GM19438 (cell line): ENCODE results near the gene CHRD.
A peak's percentile ranks its signal among the peaks of the same experiment; 100 is the strongest.
"Not testable (repeated sequence)": the region's sequence is repeated elsewhere in the genome, so short reads cannot be mapped to it uniquely, and the experiment has no call there.

ENCODE experiments used
- ATAC-seq: cut with Tn5 transposase; IDR thresholded peaks from one replicate; pipeline ENCODE4 v1.9.1; 2021; ENCODE audit warnings: low read depth; ENCODE audit not compliant: unreplicated experiment

Gene CHRD

GRCh38 chr3:184379358-184380184 lies at the start of gene CHRD:
Gene CHRD, plus strand, starts transcription at chr3:184380054. Its CDS starts 265 bp downstream, at chr3:184380319.
- ATAC-seq: no peak

GRCh38 chr3:184332370-184333090 lies 47.3 kb upstream of the CHRD start:
- ATAC-seq: no peak

- no peak for ATAC-seq
These were observed 46.7 kb upstream of the CHRD start for GRCh38 chr3:184333190-184333589.

GRCh38 chr3:184333700-184334099 lies 46.2 kb upstream of the CHRD start:
- no peak for ATAC-seq

- ATAC-seq: no peak
These were observed 45.2 kb upstream of the CHRD start for GRCh38 chr3:184334470-184335158.

GRCh38 chr3:184335291-184335660 lies 44.6 kb upstream of the CHRD start:
- no peak for ATAC-seq

GRCh38 chr3:184335661-184336546 lies 44.0 kb upstream of the CHRD start:
- ATAC-seq: peak; percentile 66

GRCh38 chr3:184336547-184337398 lies 43.1 kb upstream of the CHRD start:
- no peak for ATAC-seq

- ATAC-seq: no peak
These were observed 42.5 kb upstream of the CHRD start, which contains the start of gene FAM131A for GRCh38 chr3:184337399-184337714. Gene FAM131A, plus strand, starts transcription at chr3:184337600. Its CDS starts 31 bp downstream, at chr3:184337631.

- ATAC-seq: no peak
These were observed 41.9 kb upstream of the CHRD start for GRCh38 chr3:184337981-184338380.

- ATAC-seq: no peak
These were observed 41.3 kb upstream of the CHRD start for GRCh38 chr3:184338511-184338945.

GRCh38 chr3:184339001-184339400 lies 40.9 kb upstream of the CHRD start:
- no peak for ATAC-seq

- not testable (repeated sequence) for ATAC-seq
These were observed 40.3 kb upstream of the CHRD start for GRCh38 chr3:184339451-184340135.

GRCh38 chr3:184341925-184342324 lies 37.9 kb upstream of the CHRD start:
- ATAC-seq: no peak

- ATAC-seq: no peak
These were observed 36.5 kb upstream of the CHRD start for GRCh38 chr3:184343200-184343876.

GRCh38 chr3:184344579-184345316 lies 35.1 kb upstream of the CHRD start:
- no peak for ATAC-seq

GRCh38 chr3:184345317-184346144 lies 34.3 kb upstream of the CHRD start:
- no peak for ATAC-seq
